ENCODE measurements around the gene SLBP. TPM values are rescaled to one million over a fixed set of nuclear protein-coding genes. Genes with fewer than 3 reads are reported as not detected.

The SLBP gene
- total RNA-seq (2022; extraction: Qiagen RNA extraction): 68.3 to 97.7 TPM (median 68.4 TPM) in 5 replicates

GRCh38 chr4:1712216-1713002 lies at the start of gene SLBP:
Gene SLBP (minus strand): TSS chr4:1712319. CDS start chr4:1712188, 131 bp downstream.

DNA sequence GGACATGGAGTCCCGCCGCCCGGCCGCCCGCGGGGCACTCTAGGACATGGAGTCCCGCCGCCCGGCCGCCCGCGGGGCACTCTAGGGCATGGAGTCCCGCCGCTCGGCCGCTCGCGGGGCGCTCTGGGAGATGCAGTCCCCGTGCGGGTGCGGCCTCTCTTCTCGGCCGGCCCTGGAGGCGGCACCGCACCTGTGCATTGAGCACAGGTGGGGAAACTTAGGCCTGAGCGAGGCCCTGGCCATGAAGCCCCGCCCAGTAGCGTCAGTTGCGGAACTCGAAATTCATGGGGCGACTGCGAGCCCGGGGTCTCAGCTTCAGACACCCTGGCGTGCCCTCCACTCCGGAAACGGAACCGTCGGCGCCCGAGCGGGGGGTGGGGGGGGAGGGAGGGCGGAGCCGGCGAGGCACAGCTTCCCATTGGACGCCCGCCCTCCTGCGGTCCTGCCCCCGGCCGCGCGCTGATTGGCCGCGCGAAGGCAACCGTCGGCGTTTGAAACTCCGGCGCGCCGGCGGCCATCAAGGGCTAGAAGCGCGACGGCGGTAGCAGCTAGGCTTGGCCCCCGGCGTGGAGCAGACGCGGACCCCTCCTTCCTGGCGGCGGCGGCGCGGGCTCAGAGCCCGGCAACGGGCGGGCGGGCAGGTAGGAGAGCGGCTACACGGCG lies 9.0 kb upstream of the SLBP start, which contains the start of the genes TACC3 and TMEM129:
TSS of gene TACC3 (plus strand) at position 519 of the 663 bp plus-strand sequence. CDS start 1,901 bp downstream, outside the sequence.
TSS of gene TMEM129 (minus strand) at position 321 of the 663 bp plus-strand sequence. CDS start 486 bp downstream, outside the sequence.

DNA sequence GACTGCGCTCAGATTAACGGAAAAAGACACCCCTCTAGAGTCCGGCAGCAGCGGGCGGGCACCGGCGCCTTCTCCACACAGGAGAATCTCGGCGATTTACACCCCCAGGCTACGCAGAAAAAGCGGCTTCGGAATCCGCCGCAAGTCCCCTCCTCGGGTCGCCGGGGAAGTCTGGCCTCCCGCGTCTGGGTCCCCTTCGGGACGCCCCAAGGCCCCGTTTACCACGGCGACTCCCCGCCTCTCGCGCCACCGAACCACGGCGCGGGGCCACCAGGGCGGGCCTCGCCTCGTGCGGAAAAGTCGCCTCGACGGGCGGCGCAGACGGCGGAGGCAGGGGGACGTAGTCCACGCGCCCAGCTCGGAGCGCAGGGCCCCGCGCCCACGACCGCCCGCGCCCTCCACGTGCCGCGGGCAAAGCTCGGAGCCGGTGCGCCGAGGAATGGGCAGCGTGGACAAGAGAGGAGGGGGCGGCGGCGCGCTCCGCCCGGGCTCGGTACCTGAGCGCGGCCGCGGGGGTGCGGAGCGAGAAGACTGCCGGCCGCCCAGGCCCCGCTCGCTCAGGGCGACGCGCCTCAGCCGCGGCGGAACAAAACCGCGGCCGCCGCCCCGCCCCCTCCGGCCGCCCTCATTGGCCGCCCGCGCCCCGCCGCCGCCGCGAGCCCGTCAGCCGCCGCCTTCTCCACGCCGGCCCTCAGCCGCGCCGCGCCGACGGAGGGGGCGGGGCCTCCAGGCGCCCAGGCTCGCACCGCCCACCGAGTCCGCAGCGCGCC lies 28.2 kb downstream of the SLBP start, which contains the start of gene FAM53A:
TSS of gene FAM53A (minus strand) at position 578 of the 770 bp plus-strand sequence. CDS start 15,572 bp downstream, outside the sequence.

Other genes starting within 250 kb of the SLBP start
- 0.44 to 1.1 TPM (median 1.00 TPM) in 5 replicates for gene FAM53A, start 28.0 kb downstream of the SLBP start, total RNA-seq (2022; extraction: Qiagen RNA extraction)
- 17.2 to 27.6 TPM (median 26.5 TPM) in 5 replicates for gene TMEM129, start 9.0 kb upstream of the SLBP start, total RNA-seq (2022; extraction: Qiagen RNA extraction)
- gene TACC3, start 9.2 kb upstream of the SLBP start, total RNA-seq (2022; extraction: Qiagen RNA extraction): 79.1 to 90.7 TPM (median 82.3 TPM) in 5 replicates
- gene FGFR3, start 81.0 kb upstream of the SLBP start, total RNA-seq (2022; extraction: Qiagen RNA extraction): 1.2 to 2.7 TPM (median 2.1 TPM) in 5 replicates
- 25.7 to 29.5 TPM (median 27.6 TPM) in 5 replicates for gene LETM1, start 143.8 kb upstream of the SLBP start, total RNA-seq (2022; extraction: Qiagen RNA extraction)
- gene NSD2, start 159.1 kb upstream of the SLBP start, total RNA-seq (2022; extraction: Qiagen RNA extraction): 36.0 to 44.4 TPM (median 41.4 TPM) in 5 replicates

Data from A549 treated with AZD2906 at 1 μM for 4 hours (cell line).